RKO (cell line): ENCODE measurements around the gene AADACL4.
"Not testable (repeated sequence)": the region's sequence is repeated elsewhere in the genome, so short reads cannot be mapped to it uniquely, and the experiment has no call there.

ENCODE experiments used
- DNase-seq: peaks from one replicate; pipeline ENCODE4 v3.0.0-alpha.2; 2016; ENCODE audit warnings: low spot score

AADACL4 gene

DNA sequence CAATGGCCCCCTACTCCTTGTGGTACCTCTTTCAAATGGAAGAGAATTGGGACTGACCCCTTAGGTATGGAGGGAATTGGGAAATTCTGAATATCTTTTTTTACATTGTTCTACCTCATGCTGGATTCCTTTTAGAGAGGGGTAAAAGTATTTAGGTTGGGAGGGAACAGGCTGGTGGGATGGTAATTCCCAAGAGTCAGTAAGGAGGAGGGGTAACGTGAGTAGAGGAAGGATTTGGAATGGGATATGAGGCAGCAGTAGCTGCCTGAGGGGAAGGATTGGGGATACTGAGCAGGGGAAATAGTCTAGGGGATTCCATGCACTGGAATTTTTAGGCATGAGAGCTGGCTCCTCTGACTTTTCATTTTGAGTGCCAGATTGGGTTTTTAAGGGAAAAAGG, 68.2 kb downstream of the AADACL4 start:
- DNase-seq: no peak

DNA sequence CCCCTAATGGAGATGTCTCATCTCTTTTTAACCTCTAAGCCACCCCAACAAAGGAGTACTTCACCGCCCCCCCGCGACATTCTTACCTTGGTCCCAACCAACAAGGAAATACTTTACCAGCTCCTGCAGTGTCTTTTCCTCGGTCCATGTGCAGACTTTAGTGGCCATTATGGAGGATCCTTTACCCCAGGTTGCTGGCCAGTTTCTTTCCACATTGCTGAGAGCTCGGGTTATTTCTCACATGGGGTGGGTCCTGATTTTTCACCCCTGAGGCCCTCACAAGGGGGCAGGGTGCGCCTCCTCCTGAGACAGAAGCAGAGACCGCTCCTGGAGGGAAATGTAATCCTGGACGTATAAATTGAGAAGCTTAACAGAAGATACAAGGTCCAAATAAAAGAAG, 69.0 kb downstream of the AADACL4 start:
- DNase-seq: no peak

DNA sequence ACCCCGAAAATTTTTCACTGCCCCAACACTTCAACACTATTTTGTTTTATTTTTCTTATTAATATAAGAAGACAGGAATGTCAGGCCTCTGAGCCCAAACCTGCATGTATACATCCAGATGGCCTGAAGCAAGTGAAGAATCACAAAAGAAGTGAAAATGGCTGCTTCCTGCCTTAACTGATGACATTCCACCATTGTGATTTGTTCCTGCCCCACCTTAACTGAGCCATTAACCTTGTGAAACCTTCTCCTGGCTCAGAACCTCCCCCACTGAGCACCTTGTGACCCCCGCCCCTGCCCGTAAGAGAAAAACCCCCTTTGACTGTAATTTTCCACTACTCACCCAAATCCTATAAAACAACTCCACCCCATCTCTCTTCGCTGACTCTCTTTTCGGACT, 69.8 kb downstream of the AADACL4 start:
- not testable (repeated sequence) for DNase-seq

DNA sequence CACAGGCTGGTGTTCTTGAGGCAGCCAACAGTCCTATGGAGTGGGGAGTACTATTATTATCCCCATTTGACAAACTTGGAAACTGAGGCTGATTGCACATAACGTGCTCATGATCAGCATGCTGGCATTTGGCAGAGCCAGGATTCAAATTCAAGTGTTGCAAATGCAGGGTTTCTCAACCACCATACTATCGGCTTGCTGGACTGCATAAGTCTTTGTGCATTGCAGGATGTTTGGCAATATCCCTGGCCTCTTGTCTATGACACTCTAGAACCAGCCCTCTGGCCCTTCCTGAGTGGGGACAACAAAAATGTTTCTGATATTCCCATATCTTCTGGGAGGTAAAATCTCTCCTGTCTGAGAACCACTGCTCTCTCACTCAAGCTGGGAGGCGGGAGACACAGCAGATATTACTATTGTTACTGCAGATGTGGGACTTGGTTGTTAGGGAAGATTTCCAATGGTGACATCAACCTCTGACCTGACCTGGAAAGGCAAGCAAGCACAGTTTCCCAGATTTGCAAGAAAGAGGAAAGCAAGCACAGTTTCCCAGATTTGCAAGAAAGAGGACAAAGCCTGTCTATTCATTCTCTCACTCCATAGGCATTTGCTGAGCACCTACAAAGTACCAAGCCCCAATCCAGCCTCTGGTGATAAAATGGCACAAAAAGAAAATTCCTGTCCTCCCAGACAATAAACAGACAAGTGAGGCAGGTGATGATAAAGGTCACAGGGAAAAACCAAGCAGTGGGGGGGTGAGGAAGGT, 71.0 kb downstream of the AADACL4 start:
- no peak for DNase-seq

DNA sequence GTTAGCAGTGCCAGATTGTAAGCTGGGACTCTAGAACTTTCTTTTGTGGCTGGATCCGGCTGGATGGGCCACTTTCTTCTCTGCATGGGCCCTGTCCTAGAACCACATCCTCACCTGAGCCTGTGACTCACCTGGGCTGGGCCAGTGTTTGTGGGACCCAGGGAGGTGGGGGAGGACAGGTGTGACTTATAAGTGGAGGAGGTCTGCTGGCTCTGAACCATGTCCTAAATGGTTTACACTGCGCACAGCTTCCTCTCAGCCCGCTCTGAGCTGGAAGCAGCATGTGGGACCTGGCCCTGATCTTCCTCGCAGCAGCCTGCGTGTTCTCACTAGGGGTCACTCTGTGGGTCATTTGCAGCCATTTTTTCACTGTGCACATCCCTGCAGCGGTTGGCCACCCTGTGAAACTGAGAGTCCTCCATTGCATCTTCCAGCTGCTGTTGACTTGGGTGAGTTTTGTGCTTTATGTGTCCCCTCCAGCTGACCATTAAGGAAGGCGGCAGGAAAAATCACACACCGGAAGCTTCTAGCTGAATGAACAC, 72.1 kb downstream of the AADACL4 start, which contains the start of gene AADACL3:
Gene AADACL3, plus strand, starts transcription at position 215 of the 542 bp plus-strand sequence. Its CDS starts 67 bp downstream, at position 282.
- no peak for DNase-seq
